ENCODE results near the gene PDGFRA.

- TF ChIP-seq POLR2A (IDR thresholded peaks at IDR 0.05; ENCODE audit: low read depth) (no peak), CTCF (IDR thresholded peaks at IDR 0.05) (no peak), POLR2AphosphoS5 (IDR thresholded peaks at IDR 0.05) (peak in 1 of 2 donors; percentile 17), EP300 (IDR thresholded peaks at IDR 0.05) (no peak)
Observed at GRCh38 chr4:54296548-54297203, 67.6 kb downstream of the PDGFRA start.
